Nucleus accumbens (tissue), 56 donors: ENCODE results near the gene SDC1.

Experiments used
- DNase-seq, 56 donors: peaks; one replicate each; lab custom pipeline; 2025; lab: John Stamatoyannopoulos, UW

The SDC1 gene

DNA sequence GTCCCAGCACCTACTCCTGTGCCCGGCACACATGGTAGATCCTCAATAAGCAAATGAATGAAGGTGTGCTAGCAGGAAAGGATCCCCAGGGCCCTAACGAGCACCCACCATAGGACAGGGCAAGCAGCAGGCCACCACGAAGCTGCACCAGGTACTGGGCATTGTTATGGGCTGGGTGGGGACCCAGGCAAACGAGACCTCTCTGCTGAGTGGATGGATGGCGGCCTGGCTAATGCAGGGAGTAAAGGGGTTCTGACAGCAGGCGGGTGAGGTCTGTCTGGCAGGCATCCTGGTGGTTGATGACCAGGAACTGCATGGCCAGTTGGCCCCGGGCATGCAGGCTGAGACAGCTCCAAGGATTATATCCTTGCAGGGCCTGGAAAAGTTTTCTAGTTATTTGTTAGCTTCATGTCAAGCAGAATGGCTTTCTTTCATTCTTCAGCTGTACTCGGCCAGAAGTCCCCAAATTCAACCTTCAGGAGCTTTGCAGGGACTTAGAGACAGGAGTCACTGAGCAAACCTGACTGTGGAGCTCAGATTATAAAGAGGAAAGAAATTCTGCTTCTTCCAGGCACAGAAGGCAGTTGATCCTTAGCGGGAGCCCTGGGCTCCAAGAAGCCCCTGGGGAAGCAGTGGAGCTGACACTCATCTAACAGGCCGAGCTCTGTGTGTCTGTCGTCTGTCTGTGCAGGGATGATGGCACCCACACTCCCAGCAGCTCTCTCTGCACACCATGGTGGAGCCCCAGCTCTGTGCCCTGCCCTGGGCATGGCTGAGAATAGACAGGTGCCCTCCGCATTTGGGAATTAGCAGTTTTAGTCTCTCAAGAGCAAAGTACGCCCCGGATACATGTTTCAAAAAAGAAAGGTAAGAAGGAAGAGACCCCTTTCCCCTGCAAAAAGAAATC lies 51.2 kb downstream of the SDC1 start:
- DNase-seq: no peak

DNA sequence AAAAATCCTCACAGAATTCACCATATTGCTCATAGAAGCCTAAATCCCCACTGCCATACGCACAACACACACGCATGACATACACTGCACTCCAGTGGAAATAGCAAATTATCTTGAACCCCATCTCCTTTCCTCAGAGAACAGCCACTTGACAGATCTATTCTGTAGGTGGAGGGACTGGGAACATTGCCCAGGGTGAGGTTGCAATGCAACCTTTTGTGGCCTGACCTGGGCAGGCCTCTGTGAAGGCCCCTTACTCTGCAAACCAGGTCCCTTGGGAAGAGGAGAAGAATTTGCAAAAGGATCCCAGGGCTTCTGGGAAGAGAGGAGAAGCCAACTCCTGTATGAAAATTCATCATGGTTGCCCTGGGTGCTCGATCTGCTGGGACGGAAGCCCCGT lies 51.9 kb downstream of the SDC1 start:
- no peak for DNase-seq

DNA sequence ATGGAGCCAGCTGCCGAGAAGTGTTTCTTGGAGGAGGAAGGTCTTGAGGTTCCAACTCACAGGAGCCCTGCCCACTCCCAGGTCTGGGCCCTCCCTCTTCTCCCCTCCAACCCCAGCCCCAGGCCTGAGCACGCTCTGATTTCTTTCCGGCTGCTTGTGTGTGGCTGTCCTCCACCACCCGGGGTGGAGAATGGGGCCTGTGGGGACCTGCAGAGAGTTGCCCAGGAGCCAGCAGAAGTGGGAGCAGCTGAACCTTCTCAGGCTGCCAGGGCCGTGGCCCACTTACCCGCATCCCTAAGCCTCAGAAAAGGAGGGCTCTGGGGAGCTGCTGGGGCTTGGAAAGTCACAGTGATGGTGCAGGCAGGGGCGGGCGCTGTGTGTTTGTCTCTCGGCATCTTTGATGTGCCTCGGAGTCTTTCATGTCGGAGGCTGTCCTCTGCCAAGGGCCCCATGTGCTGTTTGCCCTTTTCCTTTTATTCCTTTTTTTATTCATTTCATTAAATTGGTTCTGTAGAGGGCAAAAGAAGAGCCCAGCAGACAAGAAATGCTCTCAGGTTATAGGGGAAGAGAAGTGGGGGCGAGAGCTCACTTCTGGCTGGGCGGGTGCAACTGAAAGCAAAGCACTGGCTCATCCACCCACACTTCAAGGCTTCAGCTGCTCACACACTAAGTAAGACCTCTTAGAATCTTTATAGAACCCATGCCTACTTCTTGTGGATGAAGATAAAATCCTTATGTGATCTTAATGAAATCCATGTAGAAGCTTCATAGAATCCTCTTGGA lies 52.5 kb downstream of the SDC1 start:
- DNase-seq: no peak

DNA sequence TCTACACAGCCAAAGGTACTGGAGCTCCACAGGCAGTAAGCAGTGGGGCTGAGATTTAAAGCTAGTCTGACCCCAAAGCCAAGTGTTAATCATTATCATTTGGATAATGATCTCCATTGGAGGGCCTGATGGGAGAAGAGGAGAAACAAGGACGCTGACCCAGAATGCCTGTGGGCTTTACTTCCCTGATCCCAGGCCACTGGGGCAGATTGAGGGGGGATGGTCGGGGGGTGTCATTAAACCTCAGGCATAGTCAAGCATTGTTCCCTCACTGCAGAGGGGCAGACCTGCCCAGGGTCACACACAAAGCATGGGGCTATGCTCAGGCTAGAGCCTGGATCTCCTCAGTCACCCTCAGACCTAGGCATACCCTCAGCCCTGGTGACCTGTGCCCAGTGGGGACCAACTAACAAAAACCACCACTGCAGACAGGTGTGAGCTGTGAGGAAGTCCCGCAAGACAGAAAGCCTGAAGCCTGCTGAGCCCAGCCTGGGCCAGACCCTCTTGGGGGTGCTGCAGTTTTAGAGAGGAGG lies 53.4 kb downstream of the SDC1 start:
- no peak for DNase-seq

DNA sequence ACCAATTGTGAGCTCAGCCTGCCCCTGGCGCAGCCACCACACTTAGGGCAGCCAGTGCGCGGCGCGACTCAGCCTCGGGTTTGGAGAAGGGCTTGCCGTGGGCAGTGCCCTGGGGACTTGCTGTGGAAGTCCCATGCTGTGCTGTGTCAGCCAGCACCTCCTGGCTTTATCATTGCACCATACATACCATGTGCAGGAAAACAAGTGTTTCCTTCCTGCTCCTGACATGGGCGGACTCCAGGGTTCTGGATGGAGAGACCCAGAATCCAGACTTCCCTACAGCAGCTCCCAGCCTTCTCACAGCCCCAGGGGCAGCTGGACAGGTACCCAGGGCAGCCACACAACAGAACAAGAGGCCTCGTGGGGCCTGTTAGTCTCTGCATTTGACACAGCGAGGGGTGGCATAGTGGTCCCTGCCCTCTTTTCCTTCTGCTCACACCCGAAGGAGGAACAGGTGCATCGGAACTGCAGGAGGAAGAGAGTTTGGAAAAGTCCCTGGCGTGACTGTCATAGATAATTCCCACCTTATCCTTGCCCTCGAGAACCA lies 54.2 kb downstream of the SDC1 start:
- no peak for DNase-seq

DNA sequence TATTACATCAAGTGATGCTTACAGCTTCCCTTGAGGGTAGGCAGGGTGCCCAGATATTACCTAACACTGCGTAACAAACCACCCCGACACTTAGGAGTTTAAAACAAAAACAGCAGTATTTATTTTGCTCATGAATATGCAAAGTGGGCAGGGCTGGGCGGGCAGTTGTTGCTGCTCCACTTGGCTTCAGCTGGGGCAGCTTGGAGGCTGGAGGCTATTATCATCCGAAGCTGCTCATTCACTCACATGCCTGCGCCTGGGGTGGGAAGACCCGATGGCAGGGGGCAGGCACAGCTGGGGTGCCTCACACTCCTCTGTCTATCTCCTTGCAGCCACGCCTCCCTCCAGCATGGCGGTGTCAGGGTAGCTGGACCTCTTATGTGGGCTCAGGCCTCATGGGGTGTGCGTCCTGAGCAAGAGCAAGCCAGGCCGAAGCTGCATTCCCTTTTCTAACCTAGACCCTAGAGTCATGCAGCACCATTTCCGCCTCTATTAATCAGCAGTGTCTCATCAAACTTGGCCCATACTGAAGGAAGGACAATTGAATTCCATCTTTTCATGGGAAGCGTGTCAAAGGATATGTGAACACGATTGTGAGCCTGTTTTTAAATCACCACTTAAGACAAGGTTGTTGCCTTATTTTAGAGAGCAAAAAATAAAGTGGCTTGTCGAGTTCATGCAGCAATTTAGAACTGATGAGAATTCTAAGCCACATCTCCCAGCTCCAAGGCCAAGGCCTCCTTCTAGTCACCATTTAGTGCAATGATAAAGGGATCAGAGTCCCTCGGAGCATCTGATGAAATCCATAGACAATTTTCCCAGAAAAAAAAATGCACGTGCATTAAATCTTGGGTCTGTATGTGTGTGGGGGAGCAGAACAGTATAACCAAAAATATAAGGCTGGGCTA lies 54.9 kb downstream of the SDC1 start:
- DNase-seq: no peak

DNA sequence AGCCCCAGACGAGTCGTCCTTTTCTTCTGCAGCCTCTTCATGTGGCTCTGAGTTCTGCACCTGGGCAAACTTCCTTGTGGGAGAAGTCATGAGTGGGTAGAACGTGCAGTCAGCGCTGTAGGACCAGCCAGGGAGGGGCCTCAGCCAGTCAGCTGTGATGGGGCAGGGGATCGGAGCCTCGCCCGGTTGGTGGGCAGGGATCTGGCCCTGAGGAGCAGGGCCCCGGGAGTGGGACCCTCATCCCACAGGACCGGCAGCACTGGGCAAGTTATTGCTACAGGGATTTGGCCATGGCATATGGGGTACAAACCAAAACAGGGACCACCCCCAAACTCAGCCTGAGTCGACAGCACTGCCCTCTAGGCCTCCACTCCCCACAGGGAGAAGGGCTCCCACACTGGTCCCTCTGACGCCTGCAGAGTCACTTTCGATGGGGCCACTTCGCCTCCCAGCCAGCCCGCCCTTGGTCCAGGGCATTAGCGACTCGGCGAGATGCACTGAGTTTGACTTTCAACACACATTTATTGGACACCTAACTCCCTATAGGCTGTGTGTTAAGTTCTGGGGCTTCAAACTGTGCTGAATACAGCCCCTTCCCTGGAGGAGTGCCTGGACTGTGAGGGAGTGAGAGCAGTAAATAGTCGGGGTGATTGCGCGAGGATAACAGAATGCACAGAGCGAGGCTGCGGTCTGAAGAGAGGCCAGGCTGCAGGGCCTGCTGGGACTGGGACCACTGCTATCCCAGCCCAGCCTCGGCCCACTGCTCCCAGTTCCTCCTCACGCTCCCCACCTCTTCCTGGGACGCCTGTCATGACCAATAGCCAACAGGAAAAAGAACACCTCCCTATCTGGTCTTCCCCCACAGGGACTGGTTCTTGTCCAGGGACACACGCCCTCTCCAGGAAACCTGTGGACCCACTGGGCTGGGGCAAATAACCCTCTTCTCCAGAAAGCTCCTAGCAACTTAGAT lies 55.9 kb downstream of the SDC1 start:
- no peak for DNase-seq

DNA sequence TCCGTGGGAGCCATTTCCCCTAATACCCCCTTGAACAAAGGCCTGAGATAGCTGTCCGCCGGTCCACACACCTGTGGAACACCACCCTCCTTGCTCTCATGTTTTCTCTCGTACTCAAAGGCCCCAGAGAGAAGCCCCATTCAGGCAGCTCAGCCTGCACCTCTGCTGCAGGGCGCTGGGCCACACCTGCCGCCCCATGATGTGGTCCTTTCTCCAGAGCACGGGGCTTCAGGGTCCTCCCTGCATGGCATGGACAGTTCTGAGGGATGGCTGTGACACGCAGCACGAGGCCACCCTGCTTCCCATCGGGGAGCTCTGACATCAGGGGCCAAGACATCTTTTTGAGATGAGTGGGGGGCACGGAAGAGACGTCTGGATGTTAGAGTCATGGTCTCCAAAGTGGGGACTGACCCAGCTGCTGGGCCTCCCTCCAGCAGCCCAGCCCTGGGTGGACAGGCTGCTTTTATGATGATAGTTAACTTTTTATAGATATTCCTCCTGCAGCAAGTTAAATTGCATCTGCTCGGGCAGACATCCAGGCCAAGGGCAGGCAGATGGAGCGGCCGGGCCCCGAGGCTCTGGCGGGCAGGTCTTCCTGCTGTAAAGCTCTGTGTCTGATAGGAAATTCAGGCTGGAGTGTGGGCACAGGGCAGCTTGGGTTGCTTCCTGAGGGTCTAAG lies 56.7 kb downstream of the SDC1 start:
- DNase-seq: no peak

DNA sequence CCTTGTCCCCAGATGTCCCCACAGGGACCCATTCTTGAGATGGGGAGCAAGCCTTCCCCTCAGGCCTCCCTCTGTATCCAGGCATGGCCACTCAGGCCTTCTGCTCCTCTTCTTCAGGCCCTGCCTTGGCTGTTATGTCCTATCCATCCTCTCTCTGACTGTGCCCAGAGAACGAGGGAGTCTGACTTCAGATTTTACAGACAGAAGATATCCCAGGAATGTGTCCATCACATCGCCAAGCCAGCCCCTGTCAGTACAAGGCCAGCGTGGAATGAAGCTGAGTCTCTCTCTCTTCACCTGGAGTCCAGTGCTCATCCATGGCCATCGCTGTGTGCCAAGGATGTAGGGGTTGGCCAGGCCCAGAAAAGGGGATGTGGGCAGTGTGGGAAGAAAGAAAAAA lies 57.6 kb downstream of the SDC1 start:
- no peak for DNase-seq

DNA sequence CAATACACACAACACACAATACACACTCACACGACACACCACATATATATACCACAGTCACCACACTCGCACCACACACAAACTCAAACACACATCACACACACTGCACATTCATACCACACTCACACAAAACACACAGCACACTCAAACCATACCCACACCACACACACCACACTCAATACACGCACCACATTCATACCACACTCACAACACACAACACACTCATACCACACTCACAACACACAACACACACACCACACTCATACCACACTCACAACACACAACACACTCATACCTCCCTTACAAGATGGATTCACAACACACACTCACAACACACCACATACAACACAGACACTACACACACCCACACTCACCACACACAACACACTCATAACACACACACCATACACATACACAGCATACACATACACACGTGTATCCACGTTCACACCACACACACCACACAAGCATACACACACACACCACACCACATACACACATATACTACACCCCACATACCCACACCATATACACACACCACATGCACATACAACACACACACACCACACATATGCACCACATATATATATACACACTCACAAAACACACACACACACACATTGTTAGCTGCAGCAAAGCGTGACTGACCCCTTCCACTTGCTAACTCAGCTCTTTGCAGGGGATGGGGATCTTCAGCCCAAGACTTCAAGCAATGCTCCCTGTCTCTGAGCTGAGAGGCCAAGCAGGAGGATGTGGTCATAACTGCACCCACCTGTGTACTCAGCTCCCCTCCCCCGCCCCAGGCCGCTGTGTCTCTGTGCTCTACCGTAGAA lies 59.0 kb downstream of the SDC1 start:
- DNase-seq: no peak

DNA sequence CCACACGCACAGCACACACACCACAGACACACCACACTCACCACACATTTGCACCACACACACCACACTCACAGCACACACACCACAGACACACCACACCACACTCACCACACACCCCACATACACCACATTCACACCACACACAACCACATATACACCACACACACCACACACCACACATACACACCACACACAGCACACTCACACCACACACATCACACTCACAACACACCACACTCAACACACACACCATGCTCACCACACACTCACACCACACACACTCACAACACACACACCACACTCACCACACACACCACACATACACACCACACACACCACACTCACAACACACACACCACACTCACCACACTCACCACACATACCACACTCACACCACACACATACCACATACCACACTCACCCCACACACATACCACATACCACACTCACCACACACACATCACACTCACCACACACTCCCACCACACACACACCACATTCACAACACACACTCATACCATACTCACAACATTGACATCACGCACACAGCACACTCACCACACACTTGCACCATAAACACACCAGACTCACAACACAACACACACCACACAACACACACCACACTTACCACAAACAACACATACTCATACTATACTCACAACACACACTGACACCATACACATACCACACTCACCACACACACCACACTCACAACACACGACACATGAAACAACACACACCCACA lies 60.0 kb downstream of the SDC1 start:
- DNase-seq: no peak

DNA sequence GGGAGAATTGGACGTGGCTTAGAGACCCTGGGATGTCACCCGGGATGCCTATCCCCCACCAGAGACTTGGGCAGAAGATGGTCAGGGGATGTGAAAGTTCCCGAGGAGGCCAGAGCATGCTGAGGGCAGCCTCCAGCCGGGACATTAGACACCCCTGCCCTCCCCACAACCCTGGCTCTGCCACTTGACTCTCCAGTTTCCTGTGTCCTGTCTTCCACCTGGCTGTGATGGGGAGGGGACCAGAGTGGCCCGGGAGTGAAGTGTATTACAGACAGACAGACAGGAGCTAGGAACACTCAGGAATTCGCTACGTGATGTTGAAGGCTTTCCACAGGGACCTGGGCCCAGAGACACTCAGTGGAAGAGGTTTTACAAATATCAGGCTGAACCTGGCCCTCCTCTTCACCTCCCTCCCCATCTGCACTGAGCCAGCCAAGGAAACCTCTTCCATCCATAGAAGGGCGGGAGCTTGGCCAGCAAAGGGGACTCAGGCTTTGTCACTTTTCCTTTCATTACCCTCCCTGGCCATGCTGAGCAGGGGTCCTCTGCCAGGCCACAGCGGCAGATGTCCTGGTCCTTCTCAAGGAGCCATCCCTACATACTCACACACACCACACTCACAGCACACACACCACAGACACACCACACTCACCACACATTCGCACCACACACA lies 60.7 kb downstream of the SDC1 start:
- DNase-seq: no peak

DNA sequence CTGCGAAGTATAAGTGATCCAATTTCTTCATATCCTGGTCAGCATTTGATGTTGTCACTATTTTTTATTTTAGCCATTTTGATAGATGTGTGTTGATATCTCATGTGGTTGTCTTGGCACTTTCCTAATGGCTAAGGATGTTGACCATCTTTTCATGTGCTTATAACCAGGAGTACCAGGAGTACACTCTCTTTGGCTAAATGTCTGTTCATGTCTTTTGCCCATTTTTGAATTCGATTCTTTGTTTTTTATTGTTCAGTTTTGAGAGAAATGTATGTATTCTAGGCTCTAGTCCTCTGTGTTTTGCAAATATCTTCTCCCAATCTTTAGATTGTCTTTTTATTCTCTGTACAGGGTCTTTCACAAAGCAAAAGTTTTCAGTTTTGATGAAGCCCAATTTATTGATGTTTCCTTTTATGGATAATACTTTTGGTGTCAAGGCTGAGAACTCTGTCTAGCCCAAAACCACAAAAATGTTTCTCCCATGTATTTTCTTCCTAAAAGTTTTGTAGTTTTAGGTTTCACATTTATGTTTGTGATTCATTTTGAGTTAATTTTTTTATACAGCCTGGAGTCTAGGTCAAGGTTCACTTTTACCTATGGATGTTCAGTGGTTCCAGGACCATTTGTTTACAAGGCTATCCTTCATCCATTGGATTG lies 65.4 kb downstream of the SDC1 start:
- no peak for DNase-seq

DNA sequence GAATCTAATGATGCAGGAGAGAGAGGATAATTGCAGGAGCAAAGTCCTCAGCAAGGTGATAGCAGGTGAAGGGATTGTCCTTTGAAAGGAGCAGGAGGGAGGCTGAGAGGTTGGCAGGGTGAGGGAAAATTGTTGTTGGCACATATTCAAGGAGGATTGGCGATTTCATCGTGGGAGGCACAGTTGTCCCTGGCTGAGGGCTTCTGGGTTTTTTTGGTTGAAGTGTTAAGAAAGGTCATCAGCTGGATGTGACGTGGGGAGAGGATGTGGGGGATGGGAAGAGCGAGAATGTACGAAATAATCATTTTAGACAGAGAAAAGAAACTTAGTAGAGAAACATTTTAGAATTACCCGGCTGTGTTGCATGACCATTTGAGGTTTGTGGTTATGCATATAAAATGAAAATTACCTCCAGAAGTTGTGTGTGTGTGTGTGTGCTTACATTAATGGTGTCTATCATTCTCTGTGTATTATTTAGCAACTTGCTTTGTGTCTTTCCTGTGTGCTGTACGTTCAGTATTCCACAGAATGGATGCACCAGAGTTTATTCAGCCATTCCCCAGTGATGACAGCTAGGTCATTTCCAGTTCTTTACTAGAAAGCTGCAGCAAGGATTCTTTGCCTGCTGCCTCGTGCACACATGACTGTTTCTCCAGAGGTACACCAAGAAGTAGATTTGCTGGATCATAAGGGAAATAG lies 67.6 kb downstream of the SDC1 start:
- DNase-seq: no peak

DNA sequence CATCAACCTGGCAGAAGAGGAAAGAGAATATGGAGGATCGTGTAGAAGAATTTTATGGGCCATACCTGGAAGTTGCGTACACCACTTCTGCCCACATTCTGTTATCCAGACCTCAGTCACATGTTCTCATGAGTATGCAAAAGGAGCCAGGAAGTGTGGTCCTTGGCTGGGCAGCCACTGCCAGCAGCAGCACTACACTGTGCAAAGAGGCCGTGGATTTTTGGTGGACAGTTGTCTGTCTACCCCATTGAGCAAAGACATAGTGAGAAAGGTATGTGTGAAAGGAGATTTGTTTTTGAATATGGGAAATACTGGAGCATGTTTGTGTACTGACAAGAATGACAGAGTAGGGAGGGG lies 68.1 kb downstream of the SDC1 start:
- no peak for DNase-seq
